K562 (cell line): ENCODE data around the gene GNGT1. TPM values are rescaled to one million over a fixed set of nuclear protein-coding genes. Genes with fewer than 3 reads are reported as not detected.

Experiments used
- ATAC-seq: fragments of 200-7000 bp; cut with Tn5 transposase; 3 replicates; pipeline ENCODE4 v1.9.1; 2020; ENCODE audit warnings: moderate library complexity
- BruUV-seq: library from RNA; stranded (reverse); fragments of 400-500 nt; replicated peaks from 2 replicates; lab custom pipeline; 2021; lab: Mats Ljungman, UMichigan
- CTCF ChIA-PET: fragments of 300-600 bp; formaldehyde crosslinking; extraction: SDS; loops from one replicate; lab custom pipeline; 2021; ENCODE audit warnings: low intra/inter-chr PET ratio; lab: Yijun Ruan, JAX
- POLR2A ChIA-PET: fragments of 300-600, 350-650 bp; sonication (Branson Sonifier 250); formaldehyde crosslinking; extraction: SDS; loops from one replicate; lab custom pipeline; 2021; ENCODE audit warnings: antibody characterized with exemption, inconsistent platforms; lab: Yijun Ruan, JAX
- DNase-seq, 4 experiments: peaks; one replicate each; pipeline versions ENCODE4 v3.0.0 to v3.0.0-alpha.2; 2011 to 2018; ENCODE audit warnings: low spot score in 3 of 4, mixed read lengths in 3 of 4; ENCODE audit errors: extremely low read depth in 1 of 4
- FAIRE-seq: peaks from 2 replicates; lab custom pipeline; 2011; peaks lifted over from hg19 to GRCh38; lab: Jason Lieb, UNC
- H2AFZ ChIP-seq: 2 replicates; pipeline ENCODE4 v1.6.0; 2011; ENCODE audit warnings: low read depth, low read length, control low read depth, inconsistent platforms
- H3K27ac ChIP-seq: fragments of 200-600 bp; 3 replicates; pipeline ENCODE4 v1.8.0; 2011; ENCODE audit warnings: low read depth, mild to moderate bottlenecking, control low read depth, inconsistent platforms, low read length, moderate library complexity, mixed read lengths; ENCODE audit errors: extremely low read depth
- H3K27me3 ChIP-seq, 2 experiments: fragments of 300-600 bp in 1 of 2; 2 replicates in 1 of 2; 3 replicates in 1 of 2; pipeline versions ENCODE4 v1.6.0 to v1.8.0; 2011; ENCODE audit warnings: inconsistent platforms in 2 of 2, low read length in 2 of 2, mild to moderate bottlenecking in 1 of 2, mixed read lengths in 1 of 2, moderate library complexity in 1 of 2; ENCODE audit not compliant: control insufficient read depth in 2 of 2, insufficient read depth in 2 of 2
- H3K36me3 ChIP-seq: fragments of 300-600 bp; 3 replicates; pipeline ENCODE4 v1.8.0; 2011; ENCODE audit warnings: mild to moderate bottlenecking, low read length, inconsistent platforms; ENCODE audit not compliant: control insufficient read depth, insufficient read depth
- H3K4me1 ChIP-seq, 2 experiments: fragments of 200-600 bp in 1 of 2; replicated peaks in 1 of 2; 2 replicates in 1 of 2; 3 replicates in 1 of 2; pipeline versions ENCODE4 v1.5.1 to v1.8.0; 2011; ENCODE audit warnings: inconsistent platforms in 2 of 2, low read length in 2 of 2, mild to moderate bottlenecking in 1 of 2, mixed read lengths in 1 of 2, moderate library complexity in 1 of 2; ENCODE audit not compliant: control insufficient read depth in 2 of 2, insufficient read depth in 2 of 2
- H3K4me2 ChIP-seq: 2 replicates; pipeline ENCODE4 v1.6.1; 2011; ENCODE audit warnings: low read length, control low read depth, inconsistent platforms, mixed read lengths; ENCODE audit not compliant: insufficient read depth
- H3K4me3 ChIP-seq: fragments of 200-600 bp; sonication (generic), shearing (Covaris generic); 2 replicates; pipeline ENCODE4 v1.5.1; 2016; ENCODE audit warnings: control low read depth, inconsistent platforms
- H3K79me2 ChIP-seq: fragments of 200-600 bp; 3 replicates; pipeline ENCODE4 v1.8.0; 2011; ENCODE audit warnings: low read length, inconsistent platforms; ENCODE audit not compliant: control insufficient read depth, insufficient read depth
- H3K9ac ChIP-seq, 2 experiments: 2 replicates each; pipeline versions ENCODE4 v1.6.0 to v1.6.1; 2011; ENCODE audit warnings: low read depth in 2 of 2, low read length in 2 of 2, control low read depth in 1 of 2, inconsistent platforms in 1 of 2, mild to moderate bottlenecking in 1 of 2, mixed read lengths in 1 of 2; ENCODE audit not compliant: insufficient read depth in 1 of 2
- H3K9me1 ChIP-seq: one replicate; pipeline ENCODE4 v1.6.0; 2011; ENCODE audit warnings: inconsistent platforms, mild to moderate bottlenecking, low read length, moderate library complexity; ENCODE audit not compliant: control insufficient read depth, insufficient read depth
- H3K9me3 ChIP-seq: replicated peaks from 2 replicates; pipeline ENCODE4 v1.5.1; 2011; ENCODE audit warnings: low read depth, low read length, inconsistent platforms; ENCODE audit not compliant: control insufficient read depth, insufficient read depth
- H4K20me1 ChIP-seq: replicated peaks from 2 replicates; pipeline ENCODE4 v1.6.1; 2011; ENCODE audit warnings: low read length, inconsistent platforms, mixed read lengths; ENCODE audit not compliant: control insufficient read depth, insufficient read depth
- ATF1 ChIP-seq, 2 experiments: fragments of 450-650 bp in 1 of 2; IDR thresholded peaks; 2 replicates each; pipeline ENCODE4 v1.6.1; 2016; ENCODE audit warnings: missing compliant biosample characterization in 1 of 2, missing genetic modification characterization in 1 of 2
- ATF3 ChIP-seq, 2 experiments: fragments of 450-650 bp in 1 of 2; sonication (generic) in 1 of 2; formaldehyde crosslinking in 1 of 2; IDR thresholded peaks in 1 of 2; conservative IDR thresholded peaks in 1 of 2; 2 replicates each; pipeline versions ENCODE4 v1.6.1 to v1.8.1; 2016 to 2023; ENCODE audit warnings: mild to moderate bottlenecking in 2 of 2, moderate library complexity in 2 of 2, inconsistent platforms in 1 of 2, missing genetic modification reagents in 1 of 2
- CEBPG ChIP-seq, 3 experiments: fragments of 200-800 bp in 1 of 3; sonication (Bioruptor generic) in 1 of 3; sonication (generic) in 1 of 3; formaldehyde crosslinking in 1 of 3; IDR thresholded peaks in 2 of 3; conservative IDR thresholded peaks in 1 of 3; 2 replicates each; pipeline versions ENCODE4 v1.6.1 to v1.8.0; 2016 to 2022; ENCODE audit warnings: missing compliant biosample characterization in 2 of 3, missing genetic modification characterization in 2 of 3, mild to moderate bottlenecking in 1 of 3, missing genetic modification reagents in 1 of 3
- FOXK1 ChIP-seq: sonication (generic); formaldehyde crosslinking; IDR thresholded peaks from 2 replicates; pipeline ENCODE4 v1.8.0; 2022; ENCODE audit warnings: missing genetic modification reagents, mild to moderate bottlenecking, borderline replicate concordance
- NFIX ChIP-seq: fragments of 250-450 bp; sonication (Bioruptor Pico); IDR thresholded peaks from 2 replicates; pipeline ENCODE4 v1.4.0; 2020; ENCODE audit warnings: low read depth, mild to moderate bottlenecking, moderate library complexity
- NR3C1 ChIP-seq: sonication (generic); formaldehyde crosslinking; IDR thresholded peaks from 2 replicates; pipeline ENCODE4 v1.8.1; 2022; ENCODE audit warnings: missing genetic modification reagents
- PCBP2 ChIP-seq: fragments of 200-400 bp; formaldehyde crosslinking; IDR thresholded peaks from 2 replicates; pipeline ENCODE4 v1.6.1; 2018; ENCODE audit warnings: low read length, low read depth, mild to moderate bottlenecking, moderate library complexity; ENCODE audit not compliant: poor library complexity, severe bottlenecking
- WGBS: fragments of 100-300 bp; shearing (Covaris generic); methylation state at CpG from one replicate; pipeline ENCODE4 v1.1.6; 2016; ENCODE audit warnings: low coverage, mixed read lengths; ENCODE audit not compliant: insufficient coverage; ENCODE audit errors: missing lambda C conversion rate; 5-methylcytosine and 5-hydroxymethylcytosine counted together
- in situ Hi-C: fragments of 300-500 bp; cut with MboI; formaldehyde crosslinking; loops from 4 replicates; pipeline ENCODE4 v1.15.0; 2018; ENCODE audit warnings: inconsistent platforms, mixed read lengths
- intact Hi-C: fragments of 100-400 bp; cut with micrococcal nuclease; formaldehyde crosslinking; loops from 2 replicates; pipeline ENCODE4 v1.14.2; 2022
- polyA plus RNA-seq, 8 experiments: library from polyadenylated mRNA; depleted of rRNA in 4 of 8; stranded (reverse) in 5 of 8; unstranded in 3 of 8; fragments of >200 nt; fragmentation: Nextera tagmentation in 2 of 8; fragmentation: Illumina TruSeq in 1 of 8; extraction: Ambion mirVana in 2 of 8; extraction: Trizol in 1 of 8; gene quantifications; 2 replicates each; pipeline versions ENCODE4 v1.2.1 to v1.2.3, GENCODE V29; 2011 to 2014; ENCODE audit warnings: inconsistent platforms in 1 of 8, missing spikeins in 1 of 8
- total RNA-seq, 7 experiments: library from RNA; depleted of rRNA in 6 of 7; stranded (reverse); fragments of >200 nt in 6 of 7; fragmentation: Illumina TruSeq in 2 of 7; extraction: Trizol in 2 of 7; gene quantifications; 2 replicates each; pipeline versions ENCODE4 v1.2.1 to v1.2.3, GENCODE V29; 2011 to 2021; ENCODE audit warnings: low replicate concordance in 1 of 7
- TF ChIP-seq, protein P1 (sequence below): sonication (generic); formaldehyde crosslinking; IDR thresholded peaks from 2 replicates; pipeline ENCODE4 v1.4.0; 2020; ENCODE audit warnings: mild to moderate bottlenecking, missing genetic modification reagents

GNGT1 gene
- total and polyA plus RNA-seq, 9 of the 15 experiments (the other 6 are each of a cell fraction or from before 2014, with no cell fraction given) = 0.04 to 0.83 (median 0.51) TPM; not detected in 2

GRCh38 chr7:93866886-93867285, 39.5 kb upstream of the GNGT1 start (continued):
- no peak for TF ChIP-seq NR3C1

DNA sequence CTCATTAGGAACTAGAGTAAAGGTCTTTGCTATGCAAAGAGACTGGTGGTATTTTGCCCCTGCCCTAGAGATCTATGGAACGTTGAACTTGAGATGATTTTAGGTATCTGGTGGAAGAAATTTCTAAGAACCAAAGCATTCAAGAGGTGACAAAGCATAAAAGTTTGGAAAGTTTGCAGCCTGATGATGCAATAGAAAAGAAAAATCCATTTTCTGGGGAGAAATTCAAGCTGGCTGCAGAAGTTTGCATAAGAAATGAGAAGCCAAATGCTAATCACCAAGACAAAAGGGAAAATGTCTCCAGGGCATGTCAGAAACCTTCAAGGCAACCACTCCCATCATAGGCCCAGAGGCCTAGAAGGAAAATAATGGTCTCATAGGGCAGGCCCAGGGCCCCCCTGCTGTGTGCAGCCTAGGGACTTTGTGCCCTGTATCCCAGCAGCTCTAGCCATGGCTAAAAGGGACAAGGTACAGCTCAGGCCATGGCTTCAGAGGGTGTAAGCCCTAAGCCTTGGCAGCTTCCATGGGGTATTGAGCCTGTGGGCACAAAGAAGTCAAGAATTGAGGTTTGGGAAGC, 32.3 kb upstream of the GNGT1 start:
- no TSS peak for BruUV-seq
- CTCF ChIA-PET = no interaction called here
- Histone ChIP-seq H3K79me2 (no peaks in the 10 kb centered on the region), H3K27me3 (no peaks in the 10 kb centered on the region), H3K36me3 (no peaks in the 10 kb centered on the region), H4K20me1 (no peaks in the 10 kb centered on the region)
- 0% methylated on average over 1 of the region's 1 CpG for WGBS
- no peak for DNase-seq
- TF ChIP-seq, protein P1, sequence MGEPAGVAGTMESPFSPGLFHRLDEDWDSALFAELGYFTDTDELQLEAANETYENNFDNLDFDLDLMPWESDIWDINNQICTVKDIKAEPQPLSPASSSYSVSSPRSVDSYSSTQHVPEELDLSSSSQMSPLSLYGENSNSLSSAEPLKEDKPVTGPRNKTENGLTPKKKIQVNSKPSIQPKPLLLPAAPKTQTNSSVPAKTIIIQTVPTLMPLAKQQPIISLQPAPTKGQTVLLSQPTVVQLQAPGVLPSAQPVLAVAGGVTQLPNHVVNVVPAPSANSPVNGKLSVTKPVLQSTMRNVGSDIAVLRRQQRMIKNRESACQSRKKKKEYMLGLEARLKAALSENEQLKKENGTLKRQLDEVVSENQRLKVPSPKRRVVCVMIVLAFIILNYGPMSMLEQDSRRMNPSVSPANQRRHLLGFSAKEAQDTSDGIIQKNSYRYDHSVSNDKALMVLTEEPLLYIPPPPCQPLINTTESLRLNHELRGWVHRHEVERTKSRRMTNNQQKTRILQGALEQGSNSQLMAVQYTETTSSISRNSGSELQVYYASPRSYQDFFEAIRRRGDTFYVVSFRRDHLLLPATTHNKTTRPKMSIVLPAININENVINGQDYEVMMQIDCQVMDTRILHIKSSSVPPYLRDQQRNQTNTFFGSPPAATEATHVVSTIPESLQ (CRISPR knock-in tag) = no peak
- TF ChIP-seq ATF3 (IDR thresholded peaks at IDR 0.05) = peak; percentile 44; the same call in 1 of the 2 replicates
- TF ChIP-seq ATF3 (CRISPR knock-in tag; conservative IDR thresholded peaks at IDR 0.05) = no peak
- TF ChIP-seq NFIX (CRISPR knock-in tag) = no peak
- TF ChIP-seq CEBPG (CRISPR knock-in tag; IDR thresholded peaks at IDR 0.05) = no peak
- TF ChIP-seq CEBPG (tag; conservative IDR thresholded peaks at IDR 0.05 in 1 of 2, IDR thresholded peaks at IDR 0.05 in 1 of 2) = peak in 1 of 2 experiments; percentile 45; a peak in 1 of 4 replicates
- no peak for TF ChIP-seq PCBP2
- TF ChIP-seq ATF1 (CRISPR knock-in tag; IDR thresholded peaks at IDR 0.05) = no peak
- no peak for TF ChIP-seq ATF1 (tag; IDR thresholded peaks at IDR 0.05)
- no peak for TF ChIP-seq FOXK1
- TF ChIP-seq, all 486 proteins: peak for 2
- ATAC-seq (no peak), FAIRE-seq (no peak)
- Histone ChIP-seq H3K9me3 (no peaks in the 10 kb centered on the region), H3K4me2 (no peak overlapping the region), H3K4me3 (no peak overlapping the region), H3K4me1 (no peaks in the 10 kb centered on the region; a peak in 1 of 5 replicates), H3K27ac (no peak overlapping the region), H3K9me1 (no peaks in the 10 kb centered on the region), H3K9ac (no peak overlapping the region), H2AFZ (no peak overlapping the region)
- POLR2A ChIA-PET = no interaction called here
- in situ Hi-C loops (no loop called here), intact Hi-C loops (no loop called here)
